Stimulated activated CD4-positive, alpha-beta T cell treated with anti-CD3 and anti-CD28 coated beads, Interleukin-12 subunit alpha, Interleukin-12 subunit beta, amount 100 ng/mL, for 24 hours (primary cell): ENCODE results near the gene EFNB2.

Experiments
- DNase-seq, 2 experiments: peaks; one replicate each; pipeline ENCODE4 v3.0.0-alpha.2; 2020; ENCODE audit warnings: low read depth in 2 of 2

Gene EFNB2

DNA sequence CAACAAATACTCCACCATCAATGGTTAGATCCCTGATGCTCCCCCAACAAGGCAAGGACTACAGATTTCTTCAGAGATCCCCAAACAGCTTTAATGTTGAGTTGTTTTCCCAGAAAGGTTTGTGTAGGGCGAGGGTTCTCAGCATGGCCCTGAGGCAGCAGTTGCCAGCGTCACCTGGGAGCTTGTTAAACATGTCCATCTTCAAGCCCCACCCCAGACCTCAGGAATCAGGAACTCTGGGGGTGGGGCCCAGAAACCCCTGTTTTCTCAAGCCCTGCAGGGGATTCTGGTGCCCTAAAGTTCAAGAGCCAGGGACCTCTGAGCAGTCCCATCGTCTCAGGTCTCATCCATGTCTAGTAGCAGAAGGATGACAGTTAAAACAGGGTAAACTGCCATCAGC lies 9.6 kb downstream of the EFNB2 start:
- no peak for DNase-seq

DNA sequence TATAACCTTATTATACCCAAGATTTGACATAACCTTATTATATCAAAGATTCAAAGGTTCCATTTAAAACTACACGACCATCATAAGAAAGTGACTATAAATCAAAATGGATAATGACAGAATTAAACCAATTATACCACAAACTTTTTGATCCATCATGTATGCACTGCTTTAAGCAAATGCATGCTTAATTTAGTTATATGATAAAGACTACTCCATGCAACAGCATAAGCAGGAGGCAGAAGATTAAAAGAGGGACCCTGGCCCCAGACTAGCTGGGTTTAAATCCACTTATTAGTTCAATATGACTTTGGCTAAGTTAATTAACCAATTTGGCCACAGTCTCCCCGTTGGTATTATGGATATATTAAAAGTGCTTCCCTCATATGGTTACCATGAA lies 11.4 kb downstream of the EFNB2 start:
- DNase-seq: no peak

GRCh38 chr13:106523576-106523975 lies 11.9 kb downstream of the EFNB2 start:
- DNase-seq: no peak

- DNase-seq: no peak
Observed at GRCh38 chr13:106522898-106523525, 12.4 kb downstream of the EFNB2 start.

GRCh38 chr13:106522112-106522705 lies 13.3 kb downstream of the EFNB2 start:
- DNase-seq: no peak

GRCh38 chr13:106521095-106521799 lies 14.2 kb downstream of the EFNB2 start:
- DNase-seq: no peak

GRCh38 chr13:106520251-106521054 lies 15.0 kb downstream of the EFNB2 start:
- no peak for DNase-seq

- DNase-seq: no peak
Observed at GRCh38 chr13:106518512-106518911, 16.9 kb downstream of the EFNB2 start.

GRCh38 chr13:106517109-106517847 lies 18.2 kb downstream of the EFNB2 start:
- DNase-seq: no peak

- DNase-seq: no peak
Observed at GRCh38 chr13:106515635-106516254, 19.7 kb downstream of the EFNB2 start.

DNA sequence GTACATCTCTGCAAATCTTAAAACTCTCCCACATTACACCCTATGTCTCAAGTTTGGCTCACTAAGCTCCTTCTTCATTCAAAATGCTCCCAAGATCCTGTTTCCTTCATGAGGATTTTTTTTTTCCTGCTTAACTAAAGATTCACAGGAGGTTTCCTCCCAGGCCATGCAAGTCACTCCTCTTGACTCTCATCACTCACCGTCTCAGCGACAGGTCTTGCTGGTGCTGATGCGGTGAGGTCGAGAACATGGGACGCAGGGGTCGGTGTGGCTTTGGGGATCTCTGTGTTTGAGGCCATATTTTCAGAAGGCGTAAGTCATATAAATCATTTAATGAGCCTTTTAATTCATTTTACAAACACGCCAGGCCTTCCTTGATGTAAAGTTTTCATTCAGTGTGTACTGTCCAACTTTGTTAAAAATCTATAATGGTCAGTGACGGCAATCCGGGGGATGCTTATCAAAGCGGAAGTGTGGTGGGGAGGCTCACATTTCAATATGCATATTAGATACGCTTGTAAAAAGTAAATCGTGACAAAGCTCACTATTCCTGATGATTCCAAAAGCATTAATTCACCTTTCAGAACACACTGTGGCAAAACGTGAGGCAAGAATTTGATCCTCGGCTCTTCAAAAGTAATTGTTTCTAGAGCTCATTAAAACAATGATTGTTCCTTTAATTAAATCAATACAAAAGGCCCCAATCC lies 20.4 kb downstream of the EFNB2 start:
- DNase-seq: no peak

DNA sequence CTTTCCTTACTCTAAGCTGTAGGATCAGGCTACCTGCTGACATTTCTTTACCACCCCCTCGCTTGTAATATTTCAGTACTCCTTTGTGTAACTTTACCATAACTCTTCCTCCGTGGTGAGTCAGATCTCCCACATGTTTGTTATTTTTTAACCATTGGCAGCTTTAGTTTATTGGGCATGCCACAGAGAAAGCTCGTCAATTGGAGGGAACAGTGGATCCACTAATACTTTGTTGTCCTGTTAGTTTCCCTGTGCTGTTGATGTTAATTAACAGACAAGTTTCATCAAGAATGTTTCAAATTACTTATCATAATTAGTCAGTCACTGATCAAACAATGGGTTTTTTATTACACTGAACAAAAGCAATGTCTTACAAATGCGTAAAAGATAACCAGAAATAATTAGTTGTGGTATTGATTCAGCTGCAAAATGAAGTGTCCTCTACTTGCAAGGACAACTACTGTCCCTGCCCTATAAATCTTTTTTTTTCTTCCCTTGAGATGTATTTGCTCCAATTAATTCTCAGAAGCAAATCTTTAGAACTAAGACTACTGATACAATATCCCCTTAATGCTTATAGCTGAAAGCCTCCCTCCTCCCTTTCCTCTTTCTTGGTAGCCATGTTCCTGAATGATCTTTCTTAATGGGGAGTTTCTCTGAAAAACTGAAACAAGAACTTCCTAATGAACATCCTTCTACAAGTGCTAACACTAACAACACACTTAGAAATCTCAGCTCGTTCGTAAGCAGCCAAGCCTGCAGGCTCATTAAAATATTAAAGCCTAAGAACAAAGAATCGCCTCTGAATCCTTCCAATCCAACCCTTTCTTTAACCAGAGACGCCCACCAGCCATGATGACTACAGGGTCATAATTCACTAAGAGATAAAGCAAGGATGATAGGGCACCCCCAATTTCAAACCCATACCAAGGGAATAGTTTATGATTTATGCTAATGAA lies 22.2 kb downstream of the EFNB2 start:
- no peak for DNase-seq

DNA sequence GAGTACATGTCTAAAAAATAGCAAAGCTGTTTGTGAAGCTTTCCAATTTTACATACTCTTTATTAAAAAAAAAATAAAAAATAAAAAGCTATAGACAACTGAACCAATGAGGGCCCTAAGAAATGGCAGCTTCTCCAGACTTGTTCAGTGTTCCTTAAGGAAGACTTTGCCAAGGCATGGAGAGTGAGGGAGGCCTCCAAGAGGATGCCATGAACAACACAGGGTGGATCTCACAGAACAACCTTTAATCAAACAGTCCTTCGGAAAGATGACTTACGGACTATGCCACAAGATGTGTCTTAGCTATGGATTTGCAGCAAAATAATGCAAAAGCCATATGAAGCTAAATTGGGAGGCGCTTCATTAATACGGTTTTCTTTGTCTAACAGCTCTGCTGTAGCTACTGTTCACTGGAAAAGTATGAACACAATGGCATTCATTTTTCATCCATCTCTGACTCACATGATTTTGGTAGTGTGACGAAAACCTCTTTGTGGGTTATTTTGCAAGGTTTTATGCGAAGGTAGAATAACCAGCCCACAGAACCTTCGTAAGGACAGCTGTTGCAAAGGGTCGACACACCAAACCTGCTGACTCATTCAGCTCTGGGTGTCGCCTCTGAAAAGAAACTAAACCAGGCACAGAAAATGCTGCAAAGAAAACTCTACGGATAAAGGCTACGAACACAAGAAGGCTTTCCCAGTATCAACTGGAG lies 27.7 kb downstream of the EFNB2 start:
- DNase-seq: no peak

- DNase-seq: no peak
Observed at GRCh38 chr13:106506286-106506685, 29.2 kb downstream of the EFNB2 start.

DNA sequence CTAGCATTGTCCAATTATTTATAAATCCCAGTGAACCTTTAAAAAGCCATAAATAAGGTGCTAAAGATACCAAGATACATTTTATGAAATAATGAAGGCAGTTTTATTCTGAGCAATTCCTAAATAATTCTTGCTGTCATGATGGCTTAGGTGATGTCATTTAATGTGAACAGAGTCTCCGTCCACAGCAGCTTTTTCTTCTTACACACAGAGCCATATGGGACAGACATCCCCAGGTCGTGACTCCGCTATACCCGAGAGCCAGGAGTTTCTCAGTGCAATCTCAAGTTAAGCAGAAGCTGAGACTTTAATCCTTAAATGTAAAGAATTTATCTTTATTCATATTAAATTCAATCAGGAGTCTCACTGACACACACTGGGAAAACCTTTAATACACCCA lies 29.7 kb downstream of the EFNB2 start:
- no peak for DNase-seq

- DNase-seq: no peak
Observed at GRCh38 chr13:106505295-106505694, 30.2 kb downstream of the EFNB2 start.

GRCh38 chr13:106503730-106504453 lies 31.6 kb downstream of the EFNB2 start:
- no peak for DNase-seq

GRCh38 chr13:106503272-106503671 lies 32.2 kb downstream of the EFNB2 start:
- no peak for DNase-seq
